Gastroesophageal sphincter (tissue), 3 donors: ENCODE data around the gene SLC25A52.

ENCODE experiments used
- CTCF ChIP-seq, 4 experiments: fragments of 200-600 bp in 2 of 4; fragments of 450-650 bp in 2 of 4; sonication (generic) in 1 of 4; IDR thresholded peaks; one replicate each; pipeline ENCODE4 v1.5.1; 2017 to 2019; ENCODE audit warnings: antibody characterized with exemption in 4 of 4, mild to moderate bottlenecking in 2 of 4, moderate library complexity in 2 of 4
- EP300 ChIP-seq: sonication (generic); formaldehyde crosslinking; IDR thresholded peaks from one replicate; pipeline ENCODE4 v1.6.1; 2017; ENCODE audit warnings: antibody characterized with exemption, mild to moderate bottlenecking
- POLR2AphosphoS5 ChIP-seq: sonication (generic); formaldehyde crosslinking; IDR thresholded peaks from one replicate; pipeline ENCODE4 v1.6.1; 2017; ENCODE audit warnings: antibody characterized with exemption

- TF ChIP-seq EP300 = no peak
- no peak for TF ChIP-seq POLR2AphosphoS5
- TF ChIP-seq CTCF (IDR thresholded peaks at IDR 0.05) = no peak
Observed at GRCh38 chr18:31738460-31739407, 21.9 kb downstream of the SLC25A52 start.
